Caco-2 (cell line): Measurements from ENCODE around the gene MYPOP. TPM values are rescaled to one million over a fixed set of nuclear protein-coding genes. Genes with fewer than 3 reads are reported as not detected.
A peak's percentile ranks its signal among the peaks of the same experiment; 100 is the strongest.

ENCODE experiments used
- BruUV-seq: library from RNA; stranded (reverse); fragments of 400-500 nt; replicated peaks from 2 replicates; lab custom pipeline; 2021; lab: Mats Ljungman, UMichigan
- CTCF ChIA-PET: fragments of 300-600 bp; sonication (Branson Sonifier 250); formaldehyde crosslinking; loops from one replicate; lab custom pipeline; 2022; ENCODE audit warnings: antibody characterized with exemption; lab: Charles Lee
- POLR2A ChIA-PET: fragments of 300-600 bp; sonication (Branson Sonifier 250); formaldehyde crosslinking; loops from one replicate; lab custom pipeline; 2022; ENCODE audit warnings: antibody characterized with exemption; lab: Charles Lee
- DNase-seq, 2 experiments: peaks; one replicate each; pipeline versions ENCODE4 v3.0.0 to v3.0.0-alpha.2; 2020 to 2022
- H3K27me3 ChIP-seq: replicated peaks from 2 replicates; pipeline ENCODE4 v1.6.0; 2011; ENCODE audit warnings: low read length; ENCODE audit not compliant: control insufficient read depth, insufficient read depth
- H3K36me3 ChIP-seq: 2 replicates; pipeline ENCODE4 v1.5.1; 2011; ENCODE audit warnings: low read length; ENCODE audit not compliant: control insufficient read depth, insufficient read depth
- H3K4me1 ChIP-seq: fragments of 250-450 bp; sonication (Bioruptor Pico); 2 replicates; pipeline ENCODE4 v1.5.1; 2020; ENCODE audit warnings: mild to moderate bottlenecking
- H3K4me3 ChIP-seq: 2 replicates; pipeline ENCODE4 v1.5.1; 2011; ENCODE audit warnings: low read depth, mild to moderate bottlenecking, control low read depth, low read length
- H3K9me3 ChIP-seq: fragments of 250-450 bp; sonication (Bioruptor Pico); 2 replicates; pipeline ENCODE4 v1.5.1; 2020; ENCODE audit warnings: mild to moderate bottlenecking, moderate library complexity
- H3K27ac Mint-ChIP-seq: one replicate; pipeline ENCODE4 v1.8.0; 2022; ENCODE audit warnings: mixed read lengths; ENCODE audit not compliant: unreplicated experiment
- H3K27me3 Mint-ChIP-seq: one replicate; pipeline ENCODE4 v1.8.0; 2022; ENCODE audit warnings: mixed read lengths; ENCODE audit not compliant: insufficient read depth, unreplicated experiment
- H3K36me3 Mint-ChIP-seq: one replicate; pipeline ENCODE4 v1.8.0; 2022; ENCODE audit warnings: mild to moderate bottlenecking, mixed read lengths; ENCODE audit not compliant: insufficient read depth, unreplicated experiment
- H3K4me1 Mint-ChIP-seq: one replicate; pipeline ENCODE4 v1.8.0; 2022; ENCODE audit warnings: low read depth, mixed read lengths; ENCODE audit not compliant: unreplicated experiment
- H3K4me3 Mint-ChIP-seq: one replicate; pipeline ENCODE4 v1.8.0; 2022; ENCODE audit warnings: mild to moderate bottlenecking, moderate library complexity, mixed read lengths; ENCODE audit not compliant: unreplicated experiment
- H3K9me3 Mint-ChIP-seq: one replicate; pipeline ENCODE4 v1.8.0; 2022; ENCODE audit warnings: mixed read lengths; ENCODE audit not compliant: unreplicated experiment
- CTCF ChIP-seq, 2 experiments: fragments of 200-600 bp in 1 of 2; IDR thresholded peaks; 1 replicate in 1 of 2; 2 replicates in 1 of 2; pipeline versions ENCODE4 v1.5.1 to v1.8.0; 2011 to 2022; ENCODE audit warnings: antibody characterized with exemption in 1 of 2, control low read depth in 1 of 2, inconsistent platforms in 1 of 2, low read depth in 1 of 2, low read length in 1 of 2, mild to moderate bottlenecking in 1 of 2, moderate library complexity in 1 of 2; ENCODE audit not compliant: insufficient read depth in 1 of 2, severe bottlenecking in 1 of 2, unreplicated experiment in 1 of 2
- intact Hi-C: fragments of 100-400 bp; cut with micrococcal nuclease; formaldehyde crosslinking; loops from one replicate; pipeline ENCODE4 v1.10.0; 2022; ENCODE audit not compliant: unreplicated experiment
- total RNA-seq: library from RNA; stranded (reverse); gene quantifications from 2 replicates; pipeline ENCODE4 v1.2.3, GENCODE V29; 2022

MYPOP gene
- total RNA-seq, 1 experiment from 2014 or later = 15.8 TPM

DNA sequence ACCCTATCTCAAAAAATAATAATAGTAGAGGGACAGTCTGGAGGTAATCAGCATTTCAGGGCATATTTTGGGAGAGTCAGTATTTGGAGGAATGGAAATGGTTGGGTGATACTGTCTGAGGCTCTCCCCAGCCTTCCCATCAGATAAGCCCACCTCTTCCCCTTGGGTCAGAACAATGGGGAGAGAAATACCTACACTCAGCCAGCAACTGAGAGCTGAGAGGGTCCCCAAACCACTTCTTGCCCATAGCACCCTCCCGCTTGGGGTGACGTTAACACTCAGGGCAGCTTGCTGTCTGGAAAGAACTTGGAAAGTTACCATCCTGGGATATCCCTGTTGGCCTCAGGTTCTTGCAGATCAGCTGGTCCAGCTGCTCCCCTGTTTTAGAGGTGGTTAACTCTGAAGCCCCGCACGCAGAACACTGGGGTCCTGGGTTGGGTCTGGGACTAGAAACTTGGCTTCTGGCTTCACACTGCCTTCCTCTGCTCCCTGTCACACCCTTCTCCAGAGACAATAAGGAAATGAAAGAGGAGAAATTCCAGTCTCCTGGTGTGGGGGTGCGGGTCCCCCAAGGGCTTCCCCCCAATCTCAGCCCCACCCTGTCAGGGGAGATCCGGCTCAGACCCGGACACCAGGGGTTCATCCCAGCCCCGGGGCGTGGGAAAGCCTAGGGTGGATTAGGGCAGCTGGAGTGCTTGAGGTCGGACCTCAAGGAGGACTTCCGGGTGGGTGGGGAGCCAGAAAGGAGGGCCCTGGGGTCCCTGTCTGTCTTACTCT is 35.8 kb downstream of the MYPOP start:
- H3K9me3 ChIP-seq = no peaks in the 10 kb centered on the region
- no peaks in the 10 kb centered on the region for H3K4me1 ChIP-seq
- POLR2A ChIA-PET = interaction anchor here (0.9 kb wide), 1 partner anchor 16 kb away, joined by 3 read pairs; no protein-coding TSS in a partner anchor
- Mint-ChIP-seq H3K4me1 (peaks cover 14% of the 10 kb centered on the region), H3K27me3 (no peaks in the 10 kb centered on the region), H3K4me3 (peak overlapping the region; percentile 98), H3K9me3 (no peaks in the 10 kb centered on the region), H3K27ac (peak overlapping the region; percentile 15), H3K36me3 (peaks cover 38% of the 10 kb centered on the region)
- no TSS peak for BruUV-seq
- TF ChIP-seq CTCF (IDR thresholded peaks at IDR 0.05; ENCODE audit: insufficient read depth in 1 of 2, low read depth in 1 of 2, low read length in 1 of 2, severe bottlenecking in 1 of 2, unreplicated experiment in 1 of 2) = no peak
- CTCF ChIA-PET = no interaction called here
- H3K36me3 ChIP-seq = no peaks in the 10 kb centered on the region; the same call in 1 of the 2 replicates
- H3K27me3 ChIP-seq = no peaks in the 10 kb centered on the region
- no peak for DNase-seq
- intact Hi-C loops = no loop called here
- no peak overlapping the region; the same call in 1 of the 2 replicates for H3K4me3 ChIP-seq

DNA sequence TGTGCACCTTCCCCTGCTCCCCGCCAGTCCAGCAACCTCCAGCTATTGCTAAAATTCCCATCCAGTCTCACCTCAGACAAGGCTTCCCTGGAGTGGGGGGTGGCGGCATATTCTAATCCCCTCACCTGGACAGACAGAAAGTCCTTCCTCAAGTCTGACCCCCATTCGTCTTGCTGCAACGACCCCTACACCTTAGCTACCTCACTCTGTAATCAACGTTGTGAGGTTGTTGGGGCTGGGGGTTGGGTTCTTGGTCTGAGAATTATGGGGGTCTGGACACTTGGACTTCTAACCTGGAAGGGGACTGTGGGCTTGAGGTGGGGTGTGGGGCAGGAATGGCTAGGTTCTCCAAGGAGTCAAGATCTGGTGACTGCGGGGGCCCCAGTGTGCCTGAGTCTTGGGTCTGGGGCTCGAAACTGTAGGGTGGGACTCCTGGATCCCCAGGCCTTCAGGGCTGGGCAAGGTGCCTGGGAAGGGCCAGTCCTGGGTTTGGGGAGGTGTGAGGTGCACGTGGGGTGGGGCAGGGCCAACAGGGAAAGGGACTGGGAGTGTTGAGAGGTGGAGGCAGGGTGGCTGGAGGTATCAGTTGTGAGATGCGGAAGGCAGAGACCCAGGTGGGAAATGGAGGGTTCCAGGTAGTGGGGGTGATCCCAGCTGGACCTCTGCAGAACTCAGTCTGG is 37.0 kb downstream of the MYPOP start:
- Histone ChIP-seq H3K27me3 (no peaks in the 10 kb centered on the region), H3K4me3 (peak overlapping the region; percentile 60), H3K4me1 (no peaks in the 10 kb centered on the region), H3K9me3 (no peaks in the 10 kb centered on the region), H3K36me3 (no peaks in the 10 kb centered on the region)
- no peak for DNase-seq
- no TSS peak for BruUV-seq
- H3K36me3 Mint-ChIP-seq = peaks cover 45% of the 10 kb centered on the region
- no peaks in the 10 kb centered on the region for H3K27me3 Mint-ChIP-seq
- TF ChIP-seq CTCF (IDR thresholded peaks at IDR 0.05; ENCODE audit: insufficient read depth in 1 of 2, low read depth in 1 of 2, low read length in 1 of 2, severe bottlenecking in 1 of 2, unreplicated experiment in 1 of 2) = no peak
- H3K9me3 Mint-ChIP-seq = no peaks in the 10 kb centered on the region
- intact Hi-C loops = no loop called here
- CTCF ChIA-PET = interaction anchor here (1.5 to 3.6 kb wide), 4 partner anchors 16 to 144 kb away, joined by 5 to 86 read pairs (median 22); partner anchors contain the start of gene IRF2BP1
- H3K4me3 Mint-ChIP-seq = peak overlapping the region; percentile 98
- H3K4me1 Mint-ChIP-seq = peaks cover 14% of the 10 kb centered on the region
- peak overlapping the region; percentile 37 for H3K27ac Mint-ChIP-seq
- POLR2A ChIA-PET = interaction anchor here (0.5 to 2.9 kb wide), 3 partner anchors 14 to 22 kb away, joined by 6 to 84 read pairs (median 12); no protein-coding TSS in a partner anchor

- no TSS peak for BruUV-seq
- Histone ChIP-seq H3K27me3 (no peaks in the 10 kb centered on the region), H3K4me3 (peak overlapping the region; percentile 60), H3K36me3 (no peaks in the 10 kb centered on the region), H3K4me1 (no peaks in the 10 kb centered on the region), H3K9me3 (no peaks in the 10 kb centered on the region)
- no peaks in the 10 kb centered on the region for H3K9me3 Mint-ChIP-seq
- peak overlapping the region; percentile 95 for H3K27ac Mint-ChIP-seq
- ChIA-PET POLR2A (interaction anchor here (0.5 to 2.9 kb wide), 5 partner anchors 15 to 38 kb away, joined by 6 to 84 read pairs (median 19); partner anchors contain the start of genes IRF2BP1 and MYPOP), CTCF (interaction anchor here (0.6 to 3.6 kb wide), 11 partner anchors 8 to 224 kb away, joined by 3 to 86 read pairs (median 5); partner anchors contain the start of genes IRF2BP1 and SIX5)
- H3K36me3 Mint-ChIP-seq = peaks cover 53% of the 10 kb centered on the region
- TF ChIP-seq CTCF (IDR thresholded peaks at IDR 0.05; ENCODE audit: insufficient read depth in 1 of 2, low read depth in 1 of 2, low read length in 1 of 2, severe bottlenecking in 1 of 2, unreplicated experiment in 1 of 2) = no peak
- H3K4me3 Mint-ChIP-seq = peak overlapping the region; percentile 98
- DNase-seq = no peak
- intact Hi-C loops = no loop called here
- no peaks in the 10 kb centered on the region for H3K27me3 Mint-ChIP-seq
- peaks cover 14% of the 10 kb centered on the region for H3K4me1 Mint-ChIP-seq
These were observed 37.8 kb downstream of the MYPOP start for GRCh38 chr19:45864629-45865082.
